ENCODE results near the gene TSPEAR. TPM values are rescaled to one million over a fixed set of nuclear protein-coding genes. Genes with fewer than 3 reads are reported as not detected.

The TSPEAR gene
- total RNA-seq, 3 donors from 2014 or later (not counting 1 experiment from before 2014, with no cell fraction given), result not detected

DNA sequence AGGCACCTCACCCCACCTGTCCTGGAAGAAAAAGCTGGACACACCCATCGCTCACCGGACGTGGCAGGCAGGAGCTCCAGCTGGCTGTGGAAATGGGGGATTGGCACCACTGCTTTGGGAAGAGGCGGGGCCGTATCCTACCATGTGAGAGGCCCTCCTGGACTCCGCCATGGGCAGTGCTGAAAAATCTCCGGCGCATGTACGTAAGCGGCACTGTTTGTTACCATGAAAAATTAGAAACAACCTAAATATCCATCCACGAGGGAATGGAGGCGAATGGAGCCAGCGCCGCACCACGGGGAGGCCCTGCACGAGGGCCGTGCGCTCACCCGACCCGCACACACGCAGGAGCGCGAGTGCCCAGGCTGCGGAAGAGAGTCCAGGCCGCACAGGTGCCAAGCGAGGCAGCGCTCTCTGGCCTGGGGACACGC is 96.4 kb downstream of the TSPEAR start:
- peaks cover 0 to 2% of the 10 kb centered on the region in 2 donors for H3K27me3 Mint-ChIP-seq (ENCODE audit: low read depth in 2 of 2)
- intact Hi-C loops (cut with micrococcal nuclease), result no loop called here
- 95% methylated on average over 28 of the region's 28 CpGs for WGBS (ENCODE audit: insufficient coverage)
- DNase-seq (no peak), ATAC-seq (no peak)
- H3K27ac ChIP-seq (ENCODE audit: low read length), result no peak overlapping the region
- H3K9me3 ChIP-seq (ENCODE audit: control insufficient read depth, insufficient read depth, low read length), result peaks cover 23% of the 10 kb centered on the region
- H3K36me3 Mint-ChIP-seq, result peaks cover 13% of the 10 kb centered on the region
- H3K4me3 Mint-ChIP-seq, result no peak overlapping the region
- H3K9me3 Mint-ChIP-seq, result peaks cover 2 to 15% of the 10 kb centered on the region in 2 donors
- H3K4me1 ChIP-seq (ENCODE audit: control insufficient read depth, insufficient read depth, low read length), result peaks cover 31% of the 10 kb centered on the region
- no peaks in the 10 kb centered on the region for H3K27me3 ChIP-seq (ENCODE audit: control insufficient read depth, insufficient read depth, low read length)
- peaks cover 24 to 41% of the 10 kb centered on the region in 2 donors for H3K4me1 Mint-ChIP-seq
- no peaks in the 10 kb centered on the region for H3K36me3 ChIP-seq (ENCODE audit: control insufficient read depth, insufficient read depth, low read length)
- H3K27ac Mint-ChIP-seq, result no peak overlapping the region
- no peak overlapping the region for H3K4me3 ChIP-seq (ENCODE audit: low read length)
- TF ChIP-seq, protein P1, sequence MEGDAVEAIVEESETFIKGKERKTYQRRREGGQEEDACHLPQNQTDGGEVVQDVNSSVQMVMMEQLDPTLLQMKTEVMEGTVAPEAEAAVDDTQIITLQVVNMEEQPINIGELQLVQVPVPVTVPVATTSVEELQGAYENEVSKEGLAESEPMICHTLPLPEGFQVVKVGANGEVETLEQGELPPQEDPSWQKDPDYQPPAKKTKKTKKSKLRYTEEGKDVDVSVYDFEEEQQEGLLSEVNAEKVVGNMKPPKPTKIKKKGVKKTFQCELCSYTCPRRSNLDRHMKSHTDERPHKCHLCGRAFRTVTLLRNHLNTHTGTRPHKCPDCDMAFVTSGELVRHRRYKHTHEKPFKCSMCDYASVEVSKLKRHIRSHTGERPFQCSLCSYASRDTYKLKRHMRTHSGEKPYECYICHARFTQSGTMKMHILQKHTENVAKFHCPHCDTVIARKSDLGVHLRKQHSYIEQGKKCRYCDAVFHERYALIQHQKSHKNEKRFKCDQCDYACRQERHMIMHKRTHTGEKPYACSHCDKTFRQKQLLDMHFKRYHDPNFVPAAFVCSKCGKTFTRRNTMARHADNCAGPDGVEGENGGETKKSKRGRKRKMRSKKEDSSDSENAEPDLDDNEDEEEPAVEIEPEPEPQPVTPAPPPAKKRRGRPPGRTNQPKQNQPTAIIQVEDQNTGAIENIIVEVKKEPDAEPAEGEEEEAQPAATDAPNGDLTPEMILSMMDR (IDR thresholded peaks at IDR 0.05), result no peak

DNA sequence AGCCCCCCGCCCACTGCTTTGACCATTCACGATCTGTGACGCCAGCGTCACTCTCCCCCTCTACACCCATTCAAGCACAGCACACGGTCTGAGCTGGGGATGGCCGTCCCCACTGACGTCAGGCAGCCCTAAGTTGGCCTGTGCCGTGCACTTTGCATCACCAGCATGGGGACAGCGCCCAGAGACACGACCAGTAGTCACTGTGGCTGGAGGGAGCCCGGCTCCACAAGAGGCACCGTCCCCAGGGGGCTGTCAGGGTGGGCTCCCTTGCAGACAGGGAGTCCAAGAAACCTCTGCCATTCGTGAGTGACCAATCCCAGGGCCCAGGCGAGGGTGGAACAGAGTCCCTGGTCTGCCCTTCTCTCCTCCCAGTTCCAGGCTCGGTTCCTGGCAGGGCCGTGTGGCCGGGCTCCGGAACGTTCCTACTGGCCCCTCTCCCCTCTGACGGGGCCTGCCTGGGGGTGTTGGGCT is 97.2 kb downstream of the TSPEAR start:
- intact Hi-C loops (cut with micrococcal nuclease), result no loop called here
- no peak overlapping the region for H3K27ac ChIP-seq (ENCODE audit: low read length)
- no peak overlapping the region for H3K4me3 ChIP-seq (ENCODE audit: low read length)
- peaks cover 5 to 6% of the 10 kb centered on the region in 2 donors for H3K27me3 Mint-ChIP-seq (ENCODE audit: low read depth in 2 of 2)
- no peaks in the 10 kb centered on the region for H3K36me3 ChIP-seq (ENCODE audit: control insufficient read depth, insufficient read depth, low read length)
- H3K4me1 ChIP-seq (ENCODE audit: control insufficient read depth, insufficient read depth, low read length), result peaks cover 29% of the 10 kb centered on the region
- peaks cover 16 to 33% of the 10 kb centered on the region in 2 donors for H3K4me1 Mint-ChIP-seq
- TF ChIP-seq, protein P1 (IDR thresholded peaks at IDR 0.05), result no peak
- H3K36me3 Mint-ChIP-seq, result peaks cover 13% of the 10 kb centered on the region
- 85% methylated on average over 20 of the region's 20 CpGs for WGBS (ENCODE audit: insufficient coverage)
- DNase-seq (no peak), ATAC-seq (no peak)
- peaks cover 27% of the 10 kb centered on the region for H3K9me3 ChIP-seq (ENCODE audit: control insufficient read depth, insufficient read depth, low read length)
- no peaks in the 10 kb centered on the region for H3K27me3 ChIP-seq (ENCODE audit: control insufficient read depth, insufficient read depth, low read length)
- H3K27ac Mint-ChIP-seq, result no peak overlapping the region
- H3K9me3 Mint-ChIP-seq, result peaks cover 0 to 14% of the 10 kb centered on the region in 2 donors
- H3K4me3 Mint-ChIP-seq, result no peak overlapping the region

DNA sequence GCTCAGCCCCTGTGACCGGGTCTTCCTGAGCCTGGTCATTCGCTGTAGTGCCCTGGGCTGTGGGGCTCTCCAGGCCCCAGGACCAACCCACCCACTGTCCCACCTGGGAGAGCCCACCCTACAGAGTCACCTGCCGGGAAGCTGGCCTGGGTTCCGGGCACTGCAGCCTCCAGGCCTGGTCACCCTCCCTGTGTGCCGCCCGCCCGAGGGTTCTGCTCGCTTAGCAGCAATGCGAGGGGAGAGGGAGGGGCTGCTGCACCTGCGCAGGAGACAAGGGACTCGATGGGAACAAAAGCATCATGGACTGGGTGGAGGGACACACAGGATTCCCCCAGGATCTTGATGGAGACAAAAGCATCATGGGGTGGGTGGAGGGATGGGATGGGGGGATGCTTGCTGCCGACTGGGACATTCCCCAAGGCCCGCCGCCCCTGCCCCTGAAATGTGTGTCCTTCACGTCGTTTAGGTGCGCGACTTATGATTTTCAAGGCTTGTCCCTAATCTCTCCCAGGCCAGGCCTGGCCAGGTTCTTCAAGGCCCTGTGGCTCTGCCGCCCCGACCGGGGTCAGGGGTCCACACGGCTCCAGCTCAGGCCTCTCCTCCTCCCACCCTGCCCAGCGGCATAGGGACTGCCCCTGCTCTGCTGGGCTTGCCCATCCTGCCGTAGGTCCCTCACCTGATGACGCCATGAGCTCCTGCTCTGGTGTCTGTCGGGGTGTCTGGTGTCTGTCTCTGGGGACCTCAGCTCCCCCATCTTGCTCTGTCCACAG is 97.8 kb downstream of the TSPEAR start:
- TF ChIP-seq, protein P1 (IDR thresholded peaks at IDR 0.05), result no peak
- H3K36me3 ChIP-seq (ENCODE audit: control insufficient read depth, insufficient read depth, low read length), result no peaks in the 10 kb centered on the region
- Mint-ChIP-seq H3K4me3 (no peak overlapping the region), H3K4me1 (peaks cover 10 to 27% of the 10 kb centered on the region in 2 donors), H3K9me3 (peaks cover 2 to 14% of the 10 kb centered on the region in 2 donors), H3K27me3 (ENCODE audit: low read depth in 2 of 2) (peaks cover 8 to 13% of the 10 kb centered on the region in 2 donors), H3K27ac (no peak overlapping the region), H3K36me3 (peaks cover 15% of the 10 kb centered on the region)
- H3K27ac ChIP-seq (ENCODE audit: low read length), result no peak overlapping the region
- intact Hi-C loops (cut with micrococcal nuclease), result no loop called here
- no peak overlapping the region for H3K4me3 ChIP-seq (ENCODE audit: low read length)
- DNase-seq, result no peak
- WGBS (ENCODE audit: insufficient coverage), result 92% methylated on average over 26 of the region's 26 CpGs
- H3K4me1 ChIP-seq (ENCODE audit: control insufficient read depth, insufficient read depth, low read length), result peaks cover 23% of the 10 kb centered on the region
- ATAC-seq, result no peak
- no peaks in the 10 kb centered on the region for H3K27me3 ChIP-seq (ENCODE audit: control insufficient read depth, insufficient read depth, low read length)
- peaks cover 27% of the 10 kb centered on the region for H3K9me3 ChIP-seq (ENCODE audit: control insufficient read depth, insufficient read depth, low read length)
